H1 (cell line): ENCODE results near the gene TM7SF3. TPM values are rescaled to one million over a fixed set of nuclear protein-coding genes. Genes with fewer than 3 reads are reported as not detected.

ENCODE experiments used
- CTCF ChIA-PET: fragments of 300-600 bp; sonication (Branson Sonifier 250); formaldehyde crosslinking; loops from one replicate; lab custom pipeline; 2021; ENCODE audit not compliant: partially characterized antibody; lab: Charles Lee
- POLR2A ChIA-PET: fragments of 300-600 bp; sonication (Branson Sonifier 250); formaldehyde crosslinking; loops from one replicate; lab custom pipeline; 2021; ENCODE audit warnings: inconsistent platforms; ENCODE audit not compliant: partially characterized antibody; lab: Charles Lee
- DNase-seq, 2 experiments: peaks; one replicate each; pipeline versions ENCODE4 v3.0.0 to v3.0.0-alpha.2; 2010 to 2022; ENCODE audit warnings: low spot score in 2 of 2, low read depth in 1 of 2, mixed read lengths in 1 of 2
- FAIRE-seq: peaks from 2 replicates; lab custom pipeline; 2011; peaks lifted over from hg19 to GRCh38; lab: Jason Lieb, UNC
- H2AFZ ChIP-seq: 2 replicates; pipeline ENCODE4 v1.8.1; 2012; ENCODE audit warnings: low read length, inconsistent platforms
- H2AK5ac ChIP-seq: 2 replicates; pipeline ENCODE4 v1.6.1; 2013; ENCODE audit warnings: low read depth, low read length
- H2BK120ac ChIP-seq: replicated peaks from 2 replicates; pipeline ENCODE3; 2013; ENCODE audit warnings: low read depth, low read length, inconsistent platforms
- H2BK12ac ChIP-seq: 2 replicates; pipeline ENCODE4 v1.6.1; 2013; ENCODE audit warnings: low read depth, low read length
- H2BK15ac ChIP-seq: 2 replicates; pipeline ENCODE4 v1.6.1; 2013; ENCODE audit warnings: low read length
- H2BK20ac ChIP-seq: 2 replicates; pipeline ENCODE4 v1.6.1; 2013; ENCODE audit warnings: low read length
- H2BK5ac ChIP-seq: 2 replicates; pipeline ENCODE4 v1.6.1; 2013; ENCODE audit warnings: low read depth, low read length
- H3K14ac ChIP-seq: 2 replicates; pipeline ENCODE4 v1.6.1; 2013; ENCODE audit warnings: inconsistent platforms; ENCODE audit not compliant: insufficient read length
- H3K18ac ChIP-seq: 2 replicates; pipeline ENCODE4 v1.6.1; 2013; ENCODE audit warnings: low read length; ENCODE audit errors: extremely low read depth
- H3K23ac ChIP-seq: 2 replicates; pipeline ENCODE4 v1.6.1; 2013; ENCODE audit warnings: inconsistent platforms; ENCODE audit not compliant: insufficient read length
- H3K23me2 ChIP-seq: 2 replicates; pipeline ENCODE4 v1.6.1; 2013; ENCODE audit warnings: low read depth, low read length
- H3K27ac ChIP-seq: 2 replicates; pipeline ENCODE4 v1.6.1; 2011; ENCODE audit warnings: low read depth, low read length, inconsistent platforms
- H3K27me3 ChIP-seq, 4 experiments: replicated peaks in 1 of 4; 1 replicate in 1 of 4; 2 replicates in 3 of 4; pipeline versions ENCODE4 v1.6.1 to v1.8.1; 2011 to 2013; ENCODE audit warnings: low read length in 3 of 4, mild to moderate bottlenecking in 3 of 4, inconsistent platforms in 2 of 4, mixed read lengths in 2 of 4, moderate library complexity in 1 of 4; ENCODE audit not compliant: control insufficient read depth in 3 of 4, insufficient read depth in 3 of 4; ENCODE audit errors: extremely low read depth in 1 of 4
- H3K36me3 ChIP-seq, 4 experiments: 2 replicates each; pipeline versions ENCODE4 v1.6.1 to v1.8.1; 2011 to 2013; ENCODE audit warnings: mild to moderate bottlenecking in 4 of 4, low read length in 3 of 4, moderate library complexity in 2 of 4, control low read depth in 1 of 4, inconsistent platforms in 1 of 4; ENCODE audit not compliant: insufficient read depth in 4 of 4, control insufficient read depth in 2 of 4
- H3K4ac ChIP-seq: replicated peaks from 2 replicates; pipeline ENCODE3; 2013; ENCODE audit warnings: low read length, low read depth, mixed read lengths, inconsistent platforms; ENCODE audit not compliant: insufficient read length
- H3K4me1 ChIP-seq, 4 experiments: replicated peaks in 1 of 4; 1 replicate in 1 of 4; 2 replicates in 3 of 4; pipeline versions ENCODE4 v1.6.1 to v1.8.1; 2011 to 2013; ENCODE audit warnings: low read length in 3 of 4, inconsistent platforms in 2 of 4, mixed read lengths in 1 of 4; ENCODE audit not compliant: insufficient read depth in 4 of 4, control insufficient read depth in 3 of 4
- H3K4me2 ChIP-seq, 2 experiments: 2 replicates each; pipeline versions ENCODE4 v1.6.1 to v1.8.1; 2011 to 2013; ENCODE audit warnings: low read depth in 2 of 2, low read length in 2 of 2, control low read depth in 1 of 2, inconsistent platforms in 1 of 2, mild to moderate bottlenecking in 1 of 2; ENCODE audit not compliant: insufficient read depth in 1 of 2
- H3K4me3 ChIP-seq, 4 experiments: fragments of 200-600, 300-600 bp in 1 of 4; sonication (generic), shearing (Covaris generic), sonication (Bioruptor Twin) in 1 of 4; 2 replicates each; pipeline versions ENCODE4 v1.5.1 to v1.8.1; 2011 to 2016; ENCODE audit warnings: low read length in 4 of 4, low read depth in 3 of 4, control low read depth in 2 of 4, inconsistent platforms in 2 of 4, mild to moderate bottlenecking in 2 of 4, mixed read lengths in 1 of 4, moderate library complexity in 1 of 4; ENCODE audit not compliant: insufficient read depth in 2 of 4; ENCODE audit errors: extremely low read depth in 1 of 4
- H3K56ac ChIP-seq: replicated peaks from 2 replicates; pipeline ENCODE3; 2013; ENCODE audit warnings: low read depth, mild to moderate bottlenecking, mixed read lengths, low read length, inconsistent platforms; ENCODE audit not compliant: insufficient read length
- H3K79me1 ChIP-seq: 2 replicates; pipeline ENCODE4 v1.6.1; 2013; ENCODE audit warnings: low read depth, low read length, control low read depth
- H3K79me2 ChIP-seq, 2 experiments: 2 replicates each; pipeline versions ENCODE4 v1.6.1 to v1.8.1; 2012 to 2013; ENCODE audit warnings: low read length in 2 of 2, mild to moderate bottlenecking in 2 of 2, inconsistent platforms in 1 of 2; ENCODE audit not compliant: insufficient read depth in 2 of 2, control insufficient read depth in 1 of 2
- H3K9ac ChIP-seq, 4 experiments: replicated peaks in 1 of 4; 1 replicate in 1 of 4; 2 replicates in 3 of 4; pipeline versions ENCODE4 v1.6.1 to v1.8.1; 2011 to 2013; ENCODE audit warnings: low read depth in 3 of 4, low read length in 3 of 4, control low read depth in 2 of 4, mild to moderate bottlenecking in 2 of 4, moderate library complexity in 2 of 4, inconsistent platforms in 1 of 4; ENCODE audit errors: extremely low read depth in 1 of 4
- H3K9me3 ChIP-seq, 2 experiments: 2 replicates each; pipeline versions ENCODE4 v1.6.1 to v1.8.1; 2012 to 2013; ENCODE audit warnings: mild to moderate bottlenecking in 2 of 2, moderate library complexity in 2 of 2, control low read depth in 1 of 2, inconsistent platforms in 1 of 2, low read depth in 1 of 2, low read length in 1 of 2, mixed read lengths in 1 of 2; ENCODE audit not compliant: insufficient read depth in 2 of 2
- H4K20me1 ChIP-seq, 2 experiments: replicated peaks in 1 of 2; 2 replicates each; pipeline versions ENCODE3 to v1.8.1; 2011 to 2013; ENCODE audit warnings: inconsistent platforms in 2 of 2, low read length in 2 of 2, mild to moderate bottlenecking in 1 of 2; ENCODE audit not compliant: insufficient read depth in 2 of 2, control insufficient read depth in 1 of 2
- H4K5ac ChIP-seq: 2 replicates; pipeline ENCODE4 v1.6.1; 2013; ENCODE audit warnings: low read length, low read depth, mixed read lengths, inconsistent platforms; ENCODE audit not compliant: insufficient read length
- H4K8ac ChIP-seq: 2 replicates; pipeline ENCODE4 v1.8.0; 2013; ENCODE audit warnings: mild to moderate bottlenecking, moderate library complexity, low read length, inconsistent platforms; ENCODE audit not compliant: insufficient read depth; ENCODE audit errors: extremely low read depth
- H4K91ac ChIP-seq: replicated peaks from 2 replicates; pipeline ENCODE3; 2013; ENCODE audit warnings: low read length, mixed read lengths, inconsistent platforms; ENCODE audit not compliant: insufficient read length
- BCL11A ChIP-seq, 2 experiments: IDR thresholded peaks; one replicate each; pipeline ENCODE4 v1.6.1; 2011; ENCODE audit warnings: low read depth in 2 of 2, low read length in 2 of 2, mild to moderate bottlenecking in 2 of 2
- PHF8 ChIP-seq: fragments of 200-600 bp; sonication (generic); conservative IDR thresholded peaks from 2 replicates; pipeline ENCODE4 v1.7.1; 2012; ENCODE audit warnings: low read depth, mild to moderate bottlenecking, inconsistent platforms, low read length, moderate library complexity
- SIN3A ChIP-seq, 2 experiments: IDR thresholded peaks in 1 of 2; conservative IDR thresholded peaks in 1 of 2; 2 replicates each; pipeline ENCODE4 v1.6.1; 2011 to 2012; ENCODE audit warnings: low read length in 2 of 2, improper control_type of control experiment in 1 of 2, low read depth in 1 of 2, mild to moderate bottlenecking in 1 of 2
- whole genome bisulfite sequencing, 2 experiments: shearing (Covaris generic) in 1 of 2; methylation state at CpG; one replicate each; pipeline versions ENCODE4 v1.1.6 to v1.1.7; 2013 to 2015; ENCODE audit warnings: low lambda C conversion rate in 2 of 2, mixed read lengths in 2 of 2, inconsistent platforms in 1 of 2, low coverage in 1 of 2, missing lambda C conversion rate in 1 of 2; ENCODE audit not compliant: insufficient replicate concordance in 2 of 2, insufficient coverage in 1 of 2, insufficient read length in 1 of 2; ENCODE audit errors: extremely low coverage in 1 of 2, missing lambda C conversion rate in 1 of 2; 5-methylcytosine and 5-hydroxymethylcytosine counted together
- polyA plus RNA-seq, 7 experiments: library from polyadenylated mRNA; depleted of rRNA in 3 of 7; stranded (reverse) in 5 of 7; unstranded in 2 of 7; fragments of >200 nt in 5 of 7; fragments of 200-250 nt in 2 of 7; gene quantifications; 1 replicate in 5 of 7; 2 replicates in 1 of 7; 4 replicates in 1 of 7; pipeline versions ENCODE4 v1.2.1 to v1.2.3, GENCODE V29; 2011 to 2013; ENCODE audit warnings: missing spikeins in 2 of 7, mixed read lengths in 2 of 7
- total RNA-seq: library from RNA; stranded (reverse); fragmentation: NEBNext Ultra II Directional; extraction: Animal tissue kit (Norgen Biotek cat#: 25700); gene quantifications from 2 replicates; pipeline ENCODE4 v1.2.1, GENCODE V29; 2021

Gene TM7SF3
- total and polyA plus RNA-seq, 2 of the 8 experiments (the other 6 are each of a cell fraction or from before 2014, with no cell fraction given), result 57.9 to 77.2 TPM

- Histone ChIP-seq H3K4me3 (no peak overlapping the region), H2AFZ (no peak overlapping the region), H2BK5ac (no peak overlapping the region), H3K9ac (no peak overlapping the region), H4K20me1 (peaks cover 0 to 9% of the 10 kb centered on the region in 2 experiments), H3K4ac (no peak overlapping the region), H3K79me2 (no peaks in the 10 kb centered on the region), H3K9me3 (no peaks in the 10 kb centered on the region)
- FAIRE-seq, result no peak
- TF ChIP-seq BCL11A (IDR thresholded peaks at IDR 0.05; ENCODE audit: low read depth in 2 of 2, low read length in 2 of 2), result no peak
- no peak for TF ChIP-seq PHF8
- no peak for TF ChIP-seq SIN3A (conservative IDR thresholded peaks at IDR 0.05 in 1 of 2, IDR thresholded peaks at IDR 0.05 in 1 of 2; ENCODE audit: low read depth in 1 of 2, low read length in 2 of 2)
- TF ChIP-seq, all 59 proteins: peak for 0
- Histone ChIP-seq H3K27ac (no peak overlapping the region), H4K91ac (no peak overlapping the region), H3K56ac (no peak overlapping the region), H3K23ac (no peak overlapping the region), H3K27me3 (no peaks in the 10 kb centered on the region), H3K79me1 (0 out of 2 replicates have a peak, but pooled peaks cover 3% of the 10 kb centered on the region), H4K5ac (no peak overlapping the region), H2BK15ac (no peak overlapping the region), H2BK12ac (no peak overlapping the region), H3K23me2 (peaks cover 3% of the 10 kb centered on the region; the same call in 1 of the 2 replicates), H3K4me1 (no peaks in the 10 kb centered on the region), H3K4me2 (no peak overlapping the region), H2AK5ac (no peak overlapping the region), H3K18ac (no peak overlapping the region), H3K14ac (no peak overlapping the region), H3K36me3 (peaks cover 7 to 32% (median 16%) of the 10 kb centered on the region in 4 experiments; a peak in 7 of 8 replicates), H4K8ac (no peak overlapping the region), H2BK120ac (no peak overlapping the region), H2BK20ac (no peak overlapping the region)
- DNase-seq, result no peak
- ChIA-PET POLR2A (interaction anchor here (1.2 to 1.6 kb wide), 2 partner anchors 16 kb away, joined by 3 to 4 read pairs; no protein-coding TSS in a partner anchor), CTCF (interaction anchor here (1.3 kb wide), 1 partner anchor 71 kb away, joined by 3 read pairs; no protein-coding TSS in a partner anchor)
- 96% methylated on average over 1 of the region's 1 CpG; no CpG with 5 or more reads in 1 of the 2 experiments for WGBS, 2 experiments
Measured at GRCh38 chr12:26994109-26994508, 20.1 kb downstream of the TM7SF3 start.
